ENCODE data around the gene PPARG.

DNA sequence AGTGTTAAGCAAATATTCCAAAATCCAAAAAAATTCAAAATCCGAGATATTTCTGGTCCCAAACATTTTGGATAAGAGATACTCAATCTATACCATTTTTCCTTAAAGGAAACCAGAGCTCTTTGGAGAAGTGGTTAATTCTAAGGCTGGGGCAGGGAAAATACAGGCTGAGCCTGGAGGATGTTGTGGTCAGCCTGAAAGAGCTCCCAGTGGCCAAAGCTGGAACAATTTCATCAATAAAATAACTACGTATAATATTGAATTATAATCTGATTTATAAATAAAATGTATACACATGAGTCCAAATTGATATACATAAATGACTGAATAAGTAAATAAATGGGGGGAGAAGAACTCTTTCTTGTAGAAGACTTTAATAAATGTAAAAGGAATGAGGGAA lies 24.6 kb downstream of the PPARG start:
- TF ChIP-seq, protein P1, sequence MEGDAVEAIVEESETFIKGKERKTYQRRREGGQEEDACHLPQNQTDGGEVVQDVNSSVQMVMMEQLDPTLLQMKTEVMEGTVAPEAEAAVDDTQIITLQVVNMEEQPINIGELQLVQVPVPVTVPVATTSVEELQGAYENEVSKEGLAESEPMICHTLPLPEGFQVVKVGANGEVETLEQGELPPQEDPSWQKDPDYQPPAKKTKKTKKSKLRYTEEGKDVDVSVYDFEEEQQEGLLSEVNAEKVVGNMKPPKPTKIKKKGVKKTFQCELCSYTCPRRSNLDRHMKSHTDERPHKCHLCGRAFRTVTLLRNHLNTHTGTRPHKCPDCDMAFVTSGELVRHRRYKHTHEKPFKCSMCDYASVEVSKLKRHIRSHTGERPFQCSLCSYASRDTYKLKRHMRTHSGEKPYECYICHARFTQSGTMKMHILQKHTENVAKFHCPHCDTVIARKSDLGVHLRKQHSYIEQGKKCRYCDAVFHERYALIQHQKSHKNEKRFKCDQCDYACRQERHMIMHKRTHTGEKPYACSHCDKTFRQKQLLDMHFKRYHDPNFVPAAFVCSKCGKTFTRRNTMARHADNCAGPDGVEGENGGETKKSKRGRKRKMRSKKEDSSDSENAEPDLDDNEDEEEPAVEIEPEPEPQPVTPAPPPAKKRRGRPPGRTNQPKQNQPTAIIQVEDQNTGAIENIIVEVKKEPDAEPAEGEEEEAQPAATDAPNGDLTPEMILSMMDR (IDR thresholded peaks at IDR 0.05) = no peak
- no peak for TF ChIP-seq POLR2A (IDR thresholded peaks at IDR 0.05)
- TF ChIP-seq EP300 (IDR thresholded peaks at IDR 0.05) = no peak
- no peak for TF ChIP-seq POLR2AphosphoS5 (IDR thresholded peaks at IDR 0.05)

Data from suprapubic skin (tissue), 4 donors.